GM18519 (cell line): ENCODE results near the gene HIVEP2.

ENCODE experiments used
- ATAC-seq: cut with Tn5 transposase; IDR thresholded peaks from one replicate; pipeline ENCODE4 v1.9.1; 2021; ENCODE audit warnings: mild to moderate bottlenecking, moderate library complexity; ENCODE audit not compliant: unreplicated experiment, low FRiP score

Gene HIVEP2

GRCh38 chr6:142946181-142946923, 1.4 kb upstream of the HIVEP2 start:
- ATAC-seq = no peak

- no peak for ATAC-seq
Observed at GRCh38 chr6:142945446-142946180, 637 bp upstream of the HIVEP2 start.

- ATAC-seq = no peak
Observed at GRCh38 chr6:142944124-142945048, 590 bp downstream of the HIVEP2 start.

DNA sequence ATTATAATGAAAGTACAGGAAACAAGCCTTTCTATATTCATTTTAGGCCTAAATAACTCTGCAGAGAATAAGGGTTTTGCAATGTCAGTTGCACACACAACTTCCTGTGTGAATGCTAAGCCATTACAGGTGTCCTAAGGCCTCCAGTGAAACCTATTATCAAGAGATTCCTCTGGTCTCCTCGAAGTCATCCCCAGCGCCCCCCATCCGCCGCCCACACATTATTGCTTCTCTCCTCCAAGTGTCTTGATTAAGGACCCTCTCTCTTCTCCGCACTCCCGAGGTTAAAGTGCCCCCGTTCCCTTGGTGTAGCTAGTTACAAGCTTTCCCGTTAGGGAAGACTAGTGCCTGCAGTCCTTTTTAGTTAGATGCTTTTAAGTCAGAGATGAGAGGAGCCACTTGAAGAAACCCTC, 1.3 kb downstream of the HIVEP2 start:
- ATAC-seq = no peak

DNA sequence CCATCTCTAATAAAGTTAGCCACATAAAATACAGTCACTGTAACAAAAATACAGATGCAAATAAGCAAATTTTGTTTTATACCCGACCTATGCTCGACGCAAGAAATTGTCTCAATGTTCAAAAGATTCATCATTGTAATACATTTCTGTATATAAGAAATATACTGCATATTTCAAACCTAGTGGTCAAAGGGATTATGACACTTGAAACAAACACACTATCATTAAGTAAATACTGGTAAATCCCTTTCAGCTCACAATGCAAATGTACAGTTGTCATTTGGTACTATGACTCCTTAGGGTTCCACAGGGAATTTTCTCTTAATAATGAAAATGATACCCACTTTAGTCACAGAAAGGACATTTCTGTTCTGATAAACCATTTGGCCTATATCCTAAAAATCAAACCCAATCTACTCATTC, 2.2 kb downstream of the HIVEP2 start:
- no peak for ATAC-seq

- ATAC-seq = no peak
Observed at GRCh38 chr6:142942238-142942637, 2.7 kb downstream of the HIVEP2 start.

GRCh38 chr6:142941018-142941417, 4.0 kb downstream of the HIVEP2 start:
- ATAC-seq = no peak

DNA sequence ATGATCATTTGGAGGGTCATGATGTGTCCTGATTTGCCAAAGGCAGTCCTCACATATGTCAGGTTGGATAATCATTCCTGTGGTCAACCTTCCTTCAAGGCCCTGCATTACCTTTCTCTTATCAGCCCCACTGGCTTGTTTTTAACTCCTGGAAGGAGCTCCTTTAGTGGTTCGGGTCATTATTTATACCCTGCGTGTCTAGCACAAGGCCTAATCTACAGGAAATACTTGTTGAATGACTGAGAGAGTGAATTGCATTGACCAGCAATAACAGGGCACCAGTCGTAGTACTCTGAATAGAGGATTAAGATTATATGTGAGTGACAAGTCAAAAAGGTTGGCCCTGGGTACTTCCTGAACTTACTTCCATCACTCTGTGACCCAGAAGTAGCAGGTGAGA, 4.5 kb downstream of the HIVEP2 start:
- no peak for ATAC-seq

DNA sequence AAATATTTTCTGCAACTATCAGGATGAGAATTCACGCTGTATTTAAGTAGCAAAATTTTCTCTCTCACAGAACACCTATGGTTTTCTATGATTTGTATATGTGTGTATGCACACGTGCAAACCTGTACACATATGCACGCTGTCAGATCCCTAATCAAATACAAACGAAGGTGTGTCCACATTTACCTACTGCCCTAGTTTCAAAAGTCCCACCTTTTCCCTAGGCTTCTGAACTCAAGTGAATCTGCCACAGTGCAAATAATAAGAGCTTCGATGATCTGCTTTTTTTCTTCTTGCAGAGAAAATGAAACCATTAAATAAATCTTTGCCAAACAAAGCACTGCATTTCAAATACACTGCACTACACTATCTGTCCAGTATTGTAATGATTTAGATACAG, 6.5 kb downstream of the HIVEP2 start:
- no peak for ATAC-seq

DNA sequence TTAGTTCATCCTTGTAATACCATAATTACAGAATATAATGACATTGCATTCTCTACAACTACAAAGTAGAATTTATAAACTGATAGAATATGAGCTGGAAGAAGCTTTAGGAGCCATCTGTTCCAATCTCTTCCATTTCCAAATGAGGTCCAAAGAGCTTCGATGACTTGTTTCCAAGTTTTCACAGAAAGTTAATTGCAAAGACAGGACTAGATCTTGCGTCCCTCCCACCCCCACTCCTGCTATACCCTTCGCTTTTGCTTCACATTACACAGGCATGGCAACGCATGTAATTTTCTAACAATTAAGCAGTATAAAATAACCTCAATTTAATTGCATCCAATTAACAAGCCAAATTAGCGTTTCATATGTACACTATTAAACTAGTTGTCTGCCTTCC, 7.0 kb downstream of the HIVEP2 start:
- ATAC-seq = no peak

- peak; percentile 34 for ATAC-seq
Observed at GRCh38 chr6:142935553-142936517, 9.1 kb downstream of the HIVEP2 start.

GRCh38 chr6:142934599-142934998, 10.4 kb downstream of the HIVEP2 start:
- no peak for ATAC-seq

- ATAC-seq = no peak
Observed at GRCh38 chr6:142934106-142934505, 10.9 kb downstream of the HIVEP2 start.

GRCh38 chr6:142933701-142934100, 11.3 kb downstream of the HIVEP2 start:
- no peak for ATAC-seq

GRCh38 chr6:142932889-142933288, 12.1 kb downstream of the HIVEP2 start:
- no peak for ATAC-seq

GRCh38 chr6:142929751-142930358, 15.1 kb downstream of the HIVEP2 start:
- no peak for ATAC-seq

DNA sequence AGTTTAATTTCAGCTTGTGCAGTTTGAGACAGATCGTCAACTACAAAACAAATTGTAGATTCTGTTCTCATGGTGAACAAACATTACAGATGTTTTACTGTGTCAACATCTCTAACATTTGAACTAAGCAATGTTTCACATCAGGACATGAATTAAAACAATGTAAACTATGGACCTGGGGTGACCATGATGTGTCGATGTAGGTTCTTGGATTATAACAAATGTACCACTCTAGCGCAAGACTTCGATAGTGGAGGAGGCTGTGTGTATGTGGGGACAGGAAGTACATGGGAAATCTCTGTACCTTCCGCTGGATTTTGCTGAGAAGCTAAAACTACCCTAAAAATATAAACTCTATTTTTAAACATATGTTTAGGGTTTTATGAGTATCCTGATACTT, 17.1 kb downstream of the HIVEP2 start:
- peak; percentile 26 for ATAC-seq

DNA sequence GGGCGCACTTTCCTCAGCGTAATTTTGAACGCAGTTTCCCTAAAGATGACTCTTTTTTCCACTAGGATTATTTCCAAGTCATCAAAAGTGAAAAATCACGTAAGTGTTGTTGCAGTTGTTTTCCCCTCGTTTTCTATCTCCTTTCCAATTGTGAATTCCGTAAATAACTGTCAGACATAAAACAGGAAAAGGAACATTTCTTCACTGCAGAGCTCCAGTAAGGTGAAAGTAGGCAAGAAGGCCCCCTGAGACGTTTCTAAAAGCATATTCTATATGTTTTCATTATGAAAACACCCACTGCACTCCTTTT, 17.8 kb downstream of the HIVEP2 start:
- no peak for ATAC-seq

DNA sequence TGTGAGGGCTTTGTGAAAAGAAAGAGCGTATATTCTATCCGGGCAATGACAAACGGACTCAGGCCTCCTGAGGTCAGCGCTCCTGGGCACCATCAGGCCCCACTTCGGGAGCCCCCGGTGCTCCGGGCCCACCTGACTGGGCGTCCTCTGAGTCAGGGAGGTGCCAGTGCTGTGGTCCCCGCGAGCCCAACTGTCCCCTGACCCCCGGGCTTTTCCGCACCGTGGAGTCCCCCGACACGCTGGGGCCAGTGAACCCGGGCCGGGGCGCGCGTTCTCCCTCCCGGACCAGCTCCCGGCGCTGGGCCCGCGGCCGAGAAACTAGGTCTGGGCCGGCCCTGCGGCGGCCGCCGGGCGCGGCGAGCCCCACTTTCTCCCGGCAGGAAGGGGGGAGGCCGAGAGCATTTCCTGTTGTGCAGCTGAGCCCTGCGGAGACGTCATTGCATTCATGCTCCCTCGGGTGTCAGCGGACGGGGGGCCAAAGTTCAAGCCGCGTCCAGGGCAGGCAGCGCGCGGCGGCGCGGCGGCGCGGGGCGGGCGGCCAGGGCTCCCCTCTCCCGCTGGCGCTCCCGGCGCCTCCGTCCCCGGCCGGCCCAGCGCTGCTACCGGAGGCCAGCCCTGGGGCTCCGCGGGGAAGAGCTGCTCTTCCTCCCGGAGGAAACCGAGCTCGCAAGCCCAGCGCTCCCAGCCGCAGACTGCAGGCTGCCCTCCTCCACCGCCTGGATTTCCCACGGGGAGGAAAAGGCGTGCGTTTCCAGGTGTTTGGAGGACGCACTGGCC, 18.3 kb downstream of the HIVEP2 start:
- ATAC-seq = peak; percentile 74
